ENCODE measurements around the gene TEX55.

DNA sequence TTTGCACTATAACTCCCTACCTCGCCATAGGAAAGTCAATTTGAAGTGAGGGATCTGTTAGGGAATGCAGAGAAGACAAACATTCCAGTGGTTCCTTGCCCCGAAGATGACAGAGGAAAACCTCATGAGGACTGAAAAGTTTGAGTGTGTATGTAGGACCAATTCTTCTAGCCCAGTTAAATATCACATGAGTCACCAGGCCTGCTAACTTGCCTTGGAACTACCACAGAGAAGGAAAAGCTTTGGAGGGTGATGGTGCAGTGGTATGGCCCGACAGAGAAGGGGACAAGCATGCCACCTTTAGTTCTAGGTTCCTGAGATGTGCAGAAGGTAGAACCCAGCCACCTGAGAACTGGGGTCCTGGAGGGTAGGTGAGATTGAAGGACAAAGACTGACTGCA lies 24.9 kb downstream of the TEX55 start:
- TF ChIP-seq, protein P1, sequence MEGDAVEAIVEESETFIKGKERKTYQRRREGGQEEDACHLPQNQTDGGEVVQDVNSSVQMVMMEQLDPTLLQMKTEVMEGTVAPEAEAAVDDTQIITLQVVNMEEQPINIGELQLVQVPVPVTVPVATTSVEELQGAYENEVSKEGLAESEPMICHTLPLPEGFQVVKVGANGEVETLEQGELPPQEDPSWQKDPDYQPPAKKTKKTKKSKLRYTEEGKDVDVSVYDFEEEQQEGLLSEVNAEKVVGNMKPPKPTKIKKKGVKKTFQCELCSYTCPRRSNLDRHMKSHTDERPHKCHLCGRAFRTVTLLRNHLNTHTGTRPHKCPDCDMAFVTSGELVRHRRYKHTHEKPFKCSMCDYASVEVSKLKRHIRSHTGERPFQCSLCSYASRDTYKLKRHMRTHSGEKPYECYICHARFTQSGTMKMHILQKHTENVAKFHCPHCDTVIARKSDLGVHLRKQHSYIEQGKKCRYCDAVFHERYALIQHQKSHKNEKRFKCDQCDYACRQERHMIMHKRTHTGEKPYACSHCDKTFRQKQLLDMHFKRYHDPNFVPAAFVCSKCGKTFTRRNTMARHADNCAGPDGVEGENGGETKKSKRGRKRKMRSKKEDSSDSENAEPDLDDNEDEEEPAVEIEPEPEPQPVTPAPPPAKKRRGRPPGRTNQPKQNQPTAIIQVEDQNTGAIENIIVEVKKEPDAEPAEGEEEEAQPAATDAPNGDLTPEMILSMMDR (conservative IDR thresholded peaks at IDR 0.05; ENCODE audit: low read depth in 2 of 2) = no peak
- no peak for TF ChIP-seq POLR2AphosphoS5 (IDR thresholded peaks at IDR 0.05; ENCODE audit: low read depth)
- TF ChIP-seq JUNB (IDR thresholded peaks at IDR 0.05; ENCODE audit: unreplicated experiment) = no peak
- no peak for TF ChIP-seq EZH2 (IDR thresholded peaks at IDR 0.05; ENCODE audit: low read depth, unreplicated experiment)
- TF ChIP-seq CREB1 (CRISPR knock-in tag; IDR thresholded peaks at IDR 0.05; ENCODE audit: low read depth) = no peak
- no peak for TF ChIP-seq ZNF114 (CRISPR knock-in tag; IDR thresholded peaks at IDR 0.05)
- no peak for TF ChIP-seq STAT1 (IDR thresholded peaks at IDR 0.05; ENCODE audit: unreplicated experiment)

All from GM23338 (cell line).